ENCODE measurements around the gene CHST9.

Gene CHST9

GRCh38 chr18:27142891-27143290 lies 42.2 kb downstream of the CHST9 start:
- H3K14ac ChIP-seq (ENCODE audit: low read length in 2 of 2) = no peak overlapping the region

GRCh38 chr18:27141876-27142275 lies 43.2 kb downstream of the CHST9 start:
- Histone ChIP-seq H3K36me3 (ENCODE audit: control insufficient read depth in 1 of 2, insufficient read depth in 2 of 2, low read depth in 1 of 2, low read length in 2 of 2) (no peaks in the 10 kb centered on the region), H2BK15ac (ENCODE audit: low read depth, poor library complexity, severe bottlenecking) (no peak overlapping the region), H3K4me1 (ENCODE audit: control insufficient read depth, insufficient read depth, low read depth, low read length) (peaks cover 13% of the 10 kb centered on the region), H3K23ac (ENCODE audit: low read length in 2 of 2) (no peak overlapping the region), H3K27ac (ENCODE audit: low read length, poor library complexity, severe bottlenecking) (no peak overlapping the region), H3K79me1 (replicated peaks; ENCODE audit: low read length, poor library complexity, severe bottlenecking) (no peaks in the 10 kb centered on the region), H2BK12ac (ENCODE audit: low read length in 2 of 2) (no peak overlapping the region), H3K9me3 (ENCODE audit: control insufficient read depth, low read length) (no peaks in the 10 kb centered on the region), H2BK5ac (ENCODE audit: low read depth, low read length, poor library complexity, severe bottlenecking) (no peak overlapping the region), H4K8ac (ENCODE audit: low read length) (no peak overlapping the region), H3K4me3 (ENCODE audit: insufficient read depth in 1 of 2, low read depth in 1 of 2, low read length in 2 of 2) (no peak overlapping the region), H2BK120ac (ENCODE audit: low read depth, low read length) (no peak overlapping the region), H2AK5ac (ENCODE audit: low read length, severe bottlenecking) (no peak overlapping the region), H3K4ac (ENCODE audit: low read depth in 1 of 2, low read length in 2 of 2) (no peak overlapping the region), H3K18ac (ENCODE audit: low read depth in 1 of 2, low read length in 2 of 2) (no peak overlapping the region), H3K27me3 (ENCODE audit: control insufficient read depth in 1 of 2, insufficient read depth in 1 of 2, low read length in 2 of 2) (no peaks in the 10 kb centered on the region), H4K91ac (ENCODE audit: low read length) (no peak overlapping the region), H2AFZ (ENCODE audit: low read depth, low read length) (no peak overlapping the region), H3K4me2 (ENCODE audit: low read length, poor library complexity, severe bottlenecking) (no peak overlapping the region), H3K9ac (ENCODE audit: low read length) (no peak overlapping the region), H3K14ac (ENCODE audit: low read length in 2 of 2) (no peak overlapping the region)
- no peak for DNase-seq

More at GRCh38 chr18:27142891-27143290, 42.2 kb downstream of the CHST9 start:
- Histone ChIP-seq H2BK120ac (ENCODE audit: low read depth, low read length) (no peak overlapping the region), H3K9ac (ENCODE audit: low read length) (no peak overlapping the region), H3K4me2 (ENCODE audit: low read length, poor library complexity, severe bottlenecking) (no peak overlapping the region), H3K27ac (ENCODE audit: low read length, poor library complexity, severe bottlenecking) (no peak overlapping the region), H2AK5ac (ENCODE audit: low read length, severe bottlenecking) (no peak overlapping the region), H2BK15ac (ENCODE audit: low read depth, poor library complexity, severe bottlenecking) (no peak overlapping the region), H2BK5ac (ENCODE audit: low read depth, low read length, poor library complexity, severe bottlenecking) (no peak overlapping the region), H3K9me3 (ENCODE audit: control insufficient read depth, low read length) (no peaks in the 10 kb centered on the region), H3K18ac (ENCODE audit: low read depth in 1 of 2, low read length in 2 of 2) (no peak overlapping the region), H4K91ac (ENCODE audit: low read length) (no peak overlapping the region), H3K4me1 (ENCODE audit: control insufficient read depth, insufficient read depth, low read depth, low read length) (peaks cover 8% of the 10 kb centered on the region), H3K36me3 (ENCODE audit: control insufficient read depth in 1 of 2, insufficient read depth in 2 of 2, low read depth in 1 of 2, low read length in 2 of 2) (no peaks in the 10 kb centered on the region), H4K8ac (ENCODE audit: low read length) (no peak overlapping the region), H3K4me3 (ENCODE audit: insufficient read depth in 1 of 2, low read depth in 1 of 2, low read length in 2 of 2) (no peak overlapping the region), H3K79me1 (replicated peaks; ENCODE audit: low read length, poor library complexity, severe bottlenecking) (no peaks in the 10 kb centered on the region), H2AFZ (ENCODE audit: low read depth, low read length) (no peak overlapping the region), H2BK12ac (ENCODE audit: low read length in 2 of 2) (no peak overlapping the region), H3K23ac (ENCODE audit: low read length in 2 of 2) (no peak overlapping the region), H3K4ac (ENCODE audit: low read depth in 1 of 2, low read length in 2 of 2) (no peak overlapping the region), H3K27me3 (ENCODE audit: control insufficient read depth in 1 of 2, insufficient read depth in 1 of 2, low read length in 2 of 2) (no peaks in the 10 kb centered on the region)
- no peak for DNase-seq
- no CpG with 5 or more reads among the region's 2 CpGs for WGBS

GRCh38 chr18:27138079-27138478 lies 47.0 kb downstream of the CHST9 start:
- H3K79me1 ChIP-seq (replicated peaks; ENCODE audit: low read length, poor library complexity, severe bottlenecking) = no peaks in the 10 kb centered on the region
- DNase-seq = no peak
- H2BK5ac ChIP-seq (ENCODE audit: low read depth, low read length, poor library complexity, severe bottlenecking) = no peak overlapping the region
- WGBS = 91% methylated on average over 1 of the region's 1 CpG
- no peak overlapping the region for H2BK120ac ChIP-seq (ENCODE audit: low read depth, low read length)
- no peak overlapping the region for H3K4me3 ChIP-seq (ENCODE audit: insufficient read depth in 1 of 2, low read depth in 1 of 2, low read length in 2 of 2)
- H2AK5ac ChIP-seq (ENCODE audit: low read length, severe bottlenecking) = peak overlapping the region; percentile 33
- H3K9me3 ChIP-seq (ENCODE audit: control insufficient read depth, low read length) = no peaks in the 10 kb centered on the region
- H3K4ac ChIP-seq (ENCODE audit: low read depth in 1 of 2, low read length in 2 of 2) = no peak overlapping the region
- H3K14ac ChIP-seq (ENCODE audit: low read length in 2 of 2) = no peak overlapping the region
- H2BK15ac ChIP-seq (ENCODE audit: low read depth, poor library complexity, severe bottlenecking) = no peak overlapping the region
- no peak overlapping the region for H4K91ac ChIP-seq (ENCODE audit: low read length)
- H2AFZ ChIP-seq (ENCODE audit: low read depth, low read length) = no peak overlapping the region
- H3K4me2 ChIP-seq (ENCODE audit: low read length, poor library complexity, severe bottlenecking) = no peak overlapping the region
- no peak overlapping the region for H2BK12ac ChIP-seq (ENCODE audit: low read length in 2 of 2)
- no peaks in the 10 kb centered on the region for H3K36me3 ChIP-seq (ENCODE audit: control insufficient read depth in 1 of 2, insufficient read depth in 2 of 2, low read depth in 1 of 2, low read length in 2 of 2)
- H3K23ac ChIP-seq (ENCODE audit: low read length in 2 of 2) = no peak overlapping the region
- no peaks in the 10 kb centered on the region for H3K27me3 ChIP-seq (ENCODE audit: control insufficient read depth in 1 of 2, insufficient read depth in 1 of 2, low read length in 2 of 2)
- H3K27ac ChIP-seq (ENCODE audit: low read length, poor library complexity, severe bottlenecking) = peak overlapping the region; percentile 8
- peaks cover 13% of the 10 kb centered on the region for H3K4me1 ChIP-seq (ENCODE audit: control insufficient read depth, insufficient read depth, low read depth, low read length)
- H3K9ac ChIP-seq (ENCODE audit: low read length) = no peak overlapping the region
- no peak overlapping the region for H3K18ac ChIP-seq (ENCODE audit: low read depth in 1 of 2, low read length in 2 of 2)
- H4K8ac ChIP-seq (ENCODE audit: low read length) = no peak overlapping the region

GRCh38 chr18:27136208-27136535 lies 48.9 kb downstream of the CHST9 start:
- Histone ChIP-seq H4K8ac (ENCODE audit: low read length) (no peak overlapping the region), H2BK12ac (ENCODE audit: low read length in 2 of 2) (no peak overlapping the region), H4K91ac (ENCODE audit: low read length) (no peak overlapping the region), H3K4me2 (ENCODE audit: low read length, poor library complexity, severe bottlenecking) (no peak overlapping the region), H3K79me1 (replicated peaks; ENCODE audit: low read length, poor library complexity, severe bottlenecking) (no peaks in the 10 kb centered on the region), H3K27ac (ENCODE audit: low read length, poor library complexity, severe bottlenecking) (peak overlapping the region; percentile 83), H3K9ac (ENCODE audit: low read length) (no peak overlapping the region), H3K27me3 (ENCODE audit: control insufficient read depth in 1 of 2, insufficient read depth in 1 of 2, low read length in 2 of 2) (no peaks in the 10 kb centered on the region), H2AK5ac (ENCODE audit: low read length, severe bottlenecking) (no peak overlapping the region), H3K36me3 (ENCODE audit: control insufficient read depth in 1 of 2, insufficient read depth in 2 of 2, low read depth in 1 of 2, low read length in 2 of 2) (no peaks in the 10 kb centered on the region), H2BK5ac (ENCODE audit: low read depth, low read length, poor library complexity, severe bottlenecking) (no peak overlapping the region), H3K4ac (ENCODE audit: low read depth in 1 of 2, low read length in 2 of 2) (no peak overlapping the region), H3K18ac (ENCODE audit: low read depth in 1 of 2, low read length in 2 of 2) (no peak overlapping the region), H2BK120ac (ENCODE audit: low read depth, low read length) (no peak overlapping the region), H3K4me1 (ENCODE audit: control insufficient read depth, insufficient read depth, low read depth, low read length) (peaks cover 13% of the 10 kb centered on the region), H2BK15ac (ENCODE audit: low read depth, poor library complexity, severe bottlenecking) (no peak overlapping the region), H3K14ac (ENCODE audit: low read length in 2 of 2) (peak overlapping the region in 1 of 2 experiments; percentile 55), H3K23ac (ENCODE audit: low read length in 2 of 2) (no peak overlapping the region), H3K9me3 (ENCODE audit: control insufficient read depth, low read length) (no peaks in the 10 kb centered on the region), H3K4me3 (ENCODE audit: insufficient read depth in 1 of 2, low read depth in 1 of 2, low read length in 2 of 2) (no peak overlapping the region), H2AFZ (ENCODE audit: low read depth, low read length) (no peak overlapping the region)
- WGBS = 40% methylated on average over 4 of the region's 4 CpGs
- peak; percentile 23 for DNase-seq
